MCF 10A (cell line): ENCODE data around the gene YIPF5. TPM values are rescaled to one million over a fixed set of nuclear protein-coding genes. Genes with fewer than 3 reads are reported as not detected.
A peak's percentile ranks its signal among the peaks of the same experiment; 100 is the strongest.

ENCODE experiments used
- BruUV-seq: library from RNA; stranded (reverse); fragments of 400-500 nt; replicated peaks from 2 replicates; lab custom pipeline; 2021; lab: Mats Ljungman, UMichigan
- CTCF ChIA-PET: fragments of 300-600 bp; sonication (Branson Sonifier 250); formaldehyde crosslinking; extraction: SDS; loops from one replicate; lab custom pipeline; 2021; ENCODE audit warnings: antibody characterized with exemption, inconsistent platforms; lab: Yijun Ruan, JAX
- POLR2A ChIA-PET: fragments of 300-600, 350-650 bp; sonication (Branson Sonifier 250); formaldehyde crosslinking; extraction: SDS; loops from one replicate; lab custom pipeline; 2020; ENCODE audit warnings: antibody characterized with exemption, inconsistent platforms; lab: Yijun Ruan, JAX
- DNase-seq: peaks from one replicate; pipeline ENCODE4 v3.0.0-alpha.2; 2018; ENCODE audit not compliant: unreplicated experiment
- H3K27ac Mint-ChIP-seq: one replicate; pipeline ENCODE4 v1.8.0; 2022; ENCODE audit warnings: mild to moderate bottlenecking, low read depth, mixed read lengths; ENCODE audit not compliant: unreplicated experiment
- H3K27me3 Mint-ChIP-seq: one replicate; pipeline ENCODE4 v1.8.0; 2022; ENCODE audit warnings: mixed read lengths; ENCODE audit not compliant: insufficient read depth, unreplicated experiment
- H3K36me3 Mint-ChIP-seq: one replicate; pipeline ENCODE4 v1.8.0; 2022; ENCODE audit warnings: mild to moderate bottlenecking, moderate library complexity, mixed read lengths; ENCODE audit not compliant: insufficient read depth, unreplicated experiment
- H3K4me1 Mint-ChIP-seq: one replicate; pipeline ENCODE4 v1.8.0; 2022; ENCODE audit warnings: mixed read lengths; ENCODE audit not compliant: insufficient read depth, unreplicated experiment
- H3K4me3 Mint-ChIP-seq: one replicate; pipeline ENCODE4 v1.8.0; 2022; ENCODE audit warnings: mild to moderate bottlenecking, moderate library complexity, mixed read lengths; ENCODE audit not compliant: unreplicated experiment
- H3K9me3 Mint-ChIP-seq: one replicate; pipeline ENCODE4 v1.8.0; 2022; ENCODE audit warnings: mixed read lengths; ENCODE audit not compliant: unreplicated experiment
- CTCF ChIP-seq: fragments of 200-600 bp; IDR thresholded peaks from one replicate; pipeline ENCODE4 v1.8.0; 2022; ENCODE audit warnings: antibody characterized with exemption, mild to moderate bottlenecking; ENCODE audit not compliant: unreplicated experiment
- intact Hi-C: fragments of 100-400 bp; cut with micrococcal nuclease; formaldehyde crosslinking; loops from 2 replicates; pipeline ENCODE4 v1.14.1; 2022
- total RNA-seq: library from RNA; stranded (reverse); gene quantifications from 2 replicates; pipeline ENCODE4 v1.2.3, GENCODE V29; 2022

YIPF5 gene
- total RNA-seq, 1 experiment from 2014 or later = 88.7 TPM

DNA sequence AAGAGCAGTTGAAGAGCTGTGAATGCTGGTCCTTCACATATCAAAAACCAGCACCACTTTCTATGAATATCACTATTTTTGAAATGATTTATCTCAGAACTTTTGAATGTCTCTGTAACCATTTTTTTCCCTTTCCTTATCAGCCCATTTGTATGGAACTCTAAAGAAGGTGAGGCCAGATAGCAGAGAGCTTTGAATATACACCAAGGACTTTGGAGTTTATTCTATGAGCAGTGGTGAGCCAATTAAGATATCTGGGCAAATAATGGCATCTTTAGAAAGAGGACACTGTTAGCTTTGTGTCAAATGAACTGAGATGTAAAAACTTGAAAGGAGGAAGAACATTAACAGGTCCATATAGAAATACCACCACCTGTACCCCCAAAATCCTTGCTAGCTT is 22.2 kb upstream of the YIPF5 start:
- Mint-ChIP-seq H3K4me1 (peaks cover 24% of the 10 kb centered on the region), H3K27me3 (no peaks in the 10 kb centered on the region)
- intact Hi-C loops = no loop called here

GRCh38 chr5:144191998-144192397 is 21.5 kb upstream of the YIPF5 start:
- Mint-ChIP-seq H3K4me1 (peaks cover 30% of the 10 kb centered on the region), H3K9me3 (no peaks in the 10 kb centered on the region), H3K27ac (no peak overlapping the region), H3K36me3 (no peaks in the 10 kb centered on the region), H3K4me3 (no peak overlapping the region), H3K27me3 (no peaks in the 10 kb centered on the region)
- POLR2A ChIA-PET = interaction anchor here (0.6 to 4.4 kb wide), 2 partner anchors 22 to 227 kb away, joined by 3 to 26 read pairs; partner anchors contain the start of genes KCTD16 and YIPF5
- intact Hi-C loops = no loop called here
- peak; percentile 41 for TF ChIP-seq CTCF
- CTCF ChIA-PET = interaction anchor here (0.7 to 4.9 kb wide), 7 partner anchors 10 to 1763 kb away, joined by 3 to 36 read pairs (median 3); no protein-coding TSS in a partner anchor
- DNase-seq = peak; percentile 86
- no TSS peak for BruUV-seq

More for the DNA sequence above, 22.2 kb upstream of the YIPF5 start:
- ChIA-PET POLR2A (interaction anchor here (0.6 to 4.4 kb wide), 3 partner anchors 11 to 22 kb away, joined by 3 to 26 read pairs (median 3); partner anchors contain the start of genes KCTD16 and YIPF5), CTCF (interaction anchor here (0.6 to 4.9 kb wide), 8 partner anchors 9 to 1848 kb away, joined by 3 to 36 read pairs (median 4); no protein-coding TSS in a partner anchor)
- no peak for DNase-seq
- Mint-ChIP-seq H3K4me3 (no peak overlapping the region), H3K27ac (no peak overlapping the region), H3K36me3 (no peaks in the 10 kb centered on the region), H3K9me3 (no peaks in the 10 kb centered on the region)
- no TSS peak for BruUV-seq
- TF ChIP-seq CTCF = no peak

DNA sequence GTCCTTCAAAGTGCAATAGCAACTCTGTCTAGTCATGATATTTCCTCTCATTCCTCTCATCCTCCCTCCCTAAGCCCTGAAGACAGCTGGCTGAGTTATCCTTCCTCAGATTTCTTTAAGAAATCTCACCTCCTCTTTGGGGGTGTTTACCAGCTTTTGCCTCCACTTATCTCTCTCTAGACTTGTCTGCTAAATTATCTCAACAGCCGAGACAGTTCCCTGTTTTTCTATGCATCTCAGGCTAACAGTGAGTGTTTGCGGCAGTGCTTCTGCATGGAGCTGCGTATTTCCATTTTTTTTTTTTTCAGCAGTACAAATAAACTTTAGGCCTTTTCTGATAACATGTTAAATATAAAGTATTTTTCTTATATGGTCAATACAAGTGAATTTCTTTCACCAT is 21.1 kb upstream of the YIPF5 start:
- H3K4me3 Mint-ChIP-seq = no peak overlapping the region
- intact Hi-C loops = no loop called here
- H3K36me3 Mint-ChIP-seq = no peaks in the 10 kb centered on the region
- H3K27ac Mint-ChIP-seq = no peak overlapping the region
- TF ChIP-seq CTCF = no peak
- ChIA-PET POLR2A (interaction anchor here (0.7 to 4.4 kb wide), 2 partner anchors 21 to 621 kb away, joined by 3 to 26 read pairs; partner anchors contain the start of genes KCTD16 and YIPF5), CTCF (interaction anchor here (0.6 to 4.9 kb wide), 13 partner anchors 10 to 1764 kb away, joined by 3 to 36 read pairs (median 3); partner anchors contain the start of genes KCTD16 and YIPF5)
- no TSS peak for BruUV-seq
- peaks cover 31% of the 10 kb centered on the region for H3K4me1 Mint-ChIP-seq
- DNase-seq = no peak
- H3K9me3 Mint-ChIP-seq = no peaks in the 10 kb centered on the region
- H3K27me3 Mint-ChIP-seq = no peaks in the 10 kb centered on the region

DNA sequence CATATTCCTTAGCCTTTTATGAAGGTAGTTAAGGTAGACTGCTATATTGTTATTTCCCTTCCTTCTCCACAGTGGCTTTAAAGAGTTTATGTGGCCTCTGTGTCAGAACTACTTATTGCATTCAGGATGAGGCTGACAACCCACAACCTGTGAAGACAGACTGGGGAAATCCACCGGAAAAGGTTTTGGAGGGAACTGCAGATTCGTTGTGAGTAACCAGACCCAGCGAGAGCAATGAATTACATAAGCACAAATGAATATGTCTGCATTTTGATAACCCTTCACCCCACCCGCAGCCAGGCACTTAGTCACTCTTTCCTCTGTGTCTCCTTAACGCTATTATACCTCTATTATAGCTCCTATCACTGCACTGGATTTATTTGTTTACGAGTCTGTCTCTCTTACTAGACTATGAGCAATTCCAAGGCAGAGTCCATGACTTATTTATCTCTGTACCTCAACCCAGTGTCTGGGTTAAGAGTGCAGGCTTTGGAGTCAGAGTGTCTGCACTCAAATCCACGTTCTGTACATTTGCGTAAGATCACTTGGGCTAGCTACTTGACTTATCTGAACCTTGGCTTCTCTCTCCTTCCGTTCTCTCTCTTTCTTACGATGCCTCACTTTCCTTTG is 19.5 kb upstream of the YIPF5 start:
- Mint-ChIP-seq H3K27me3 (no peaks in the 10 kb centered on the region), H3K4me1 (peaks cover 26% of the 10 kb centered on the region), H3K36me3 (no peaks in the 10 kb centered on the region), H3K9me3 (no peaks in the 10 kb centered on the region), H3K4me3 (peak overlapping the region; percentile 1), H3K27ac (peak overlapping the region; percentile 7)
- intact Hi-C loops = loop anchor here (10.0 kb wide), 1 partner anchor 1185 kb away; no protein-coding TSS in a partner anchor
- TF ChIP-seq CTCF = no peak
- ChIA-PET POLR2A (interaction anchor here (0.6 to 4.4 kb wide), 4 partner anchors 19 to 1153 kb away, joined by 3 to 26 read pairs (median 3); partner anchors contain the start of genes KCTD16 and YIPF5), CTCF (interaction anchor here (0.7 to 1.8 kb wide), 2 partner anchors 19 to 1309 kb away, joined by 3 to 5 read pairs; partner anchors contain the start of genes KCTD16 and YIPF5)
- peak; percentile 85 for DNase-seq
- no TSS peak for BruUV-seq
